ENCODE results near the gene IRAK4. TPM values are rescaled to one million over a fixed set of nuclear protein-coding genes. Genes with fewer than 3 reads are reported as not detected.

The IRAK4 gene
- total RNA-seq, 1 donor from 2014 or later: 9.6 TPM

GRCh38 chr12:43832463-43833168 is 73.9 kb downstream of the IRAK4 start:
- Mint-ChIP-seq H3K27ac (ENCODE audit: unreplicated experiment) (no peak overlapping the region), H3K9me3 (ENCODE audit: unreplicated experiment) (no peaks in the 10 kb centered on the region), H3K4me1 (ENCODE audit: unreplicated experiment) (peaks cover 23% of the 10 kb centered on the region), H3K4me3 (ENCODE audit: unreplicated experiment) (no peak overlapping the region), H3K27me3 (ENCODE audit: unreplicated experiment) (no peaks in the 10 kb centered on the region), H3K36me3 (ENCODE audit: unreplicated experiment) (no peaks in the 10 kb centered on the region)
- no peak for TF ChIP-seq CTCF (IDR thresholded peaks at IDR 0.05)
- DNase-seq (ENCODE audit: extremely low spot score, unreplicated experiment): no peak

GRCh38 chr12:43835264-43835655 is 76.5 kb downstream of the IRAK4 start:
- TF ChIP-seq CTCF (IDR thresholded peaks at IDR 0.05): no peak
- Mint-ChIP-seq H3K4me1 (ENCODE audit: unreplicated experiment) (peaks cover 18% of the 10 kb centered on the region), H3K27me3 (ENCODE audit: unreplicated experiment) (no peaks in the 10 kb centered on the region), H3K36me3 (ENCODE audit: unreplicated experiment) (peaks cover 4% of the 10 kb centered on the region), H3K27ac (ENCODE audit: unreplicated experiment) (peak overlapping the region; percentile 69), H3K4me3 (ENCODE audit: unreplicated experiment) (peak overlapping the region; percentile 78), H3K9me3 (ENCODE audit: unreplicated experiment) (no peaks in the 10 kb centered on the region)
- no peak for DNase-seq (ENCODE audit: extremely low spot score, unreplicated experiment)

GRCh38 chr12:43835656-43836474 is 77.1 kb downstream of the IRAK4 start, which contains the start of gene TMEM117:
TMEM117 (plus strand) TSS chr12:43836081.
- peaks cover 4% of the 10 kb centered on the region for H3K36me3 Mint-ChIP-seq (ENCODE audit: unreplicated experiment)
- peak within 1 kb of the TSS; percentile 79 for H3K27ac Mint-ChIP-seq (ENCODE audit: unreplicated experiment)
- H3K4me3 Mint-ChIP-seq (ENCODE audit: unreplicated experiment): peak within 1 kb of the TSS; percentile 78
- H3K9me3 Mint-ChIP-seq (ENCODE audit: unreplicated experiment): no peaks in the 10 kb centered on the region
- peak; percentile 88 for DNase-seq (ENCODE audit: extremely low spot score, unreplicated experiment)
- no peaks in the 10 kb centered on the region for H3K27me3 Mint-ChIP-seq (ENCODE audit: unreplicated experiment)
- no peak for TF ChIP-seq CTCF (IDR thresholded peaks at IDR 0.05)
- peaks cover 18% of the 10 kb centered on the region for H3K4me1 Mint-ChIP-seq (ENCODE audit: unreplicated experiment)

GRCh38 chr12:43836475-43836989 is 77.8 kb downstream of the IRAK4 start:
- peak overlapping the region; percentile 79 for H3K27ac Mint-ChIP-seq (ENCODE audit: unreplicated experiment)
- DNase-seq (ENCODE audit: extremely low spot score, unreplicated experiment): no peak
- no peaks in the 10 kb centered on the region for H3K27me3 Mint-ChIP-seq (ENCODE audit: unreplicated experiment)
- peaks cover 18% of the 10 kb centered on the region for H3K4me1 Mint-ChIP-seq (ENCODE audit: unreplicated experiment)
- no peak for TF ChIP-seq CTCF (IDR thresholded peaks at IDR 0.05)
- H3K9me3 Mint-ChIP-seq (ENCODE audit: unreplicated experiment): no peaks in the 10 kb centered on the region
- H3K36me3 Mint-ChIP-seq (ENCODE audit: unreplicated experiment): peaks cover 4% of the 10 kb centered on the region
- H3K4me3 Mint-ChIP-seq (ENCODE audit: unreplicated experiment): peak overlapping the region; percentile 75

Other genes starting within 250 kb of the IRAK4 start
- gene ADAMTS20, start 206.7 kb upstream of the IRAK4 start, total RNA-seq: not detected in 2 replicates
- gene PUS7L, start 161 bp upstream of the IRAK4 start, total RNA-seq: 5.5 and 7.6 TPM in 2 replicates
- gene TWF1, start 47.4 kb downstream of the IRAK4 start, total RNA-seq: 74.0 and 79.7 TPM in 2 replicates
- gene TMEM117, start 77.1 kb downstream of the IRAK4 start, total RNA-seq: 14.2 and 18.4 TPM in 2 replicates

All from osteocyte (in vitro differentiated cells).